Measurements from ENCODE around the gene VPS37D.
"Not testable (repeated sequence)": the region's sequence is repeated elsewhere in the genome, so short reads cannot be mapped to it uniquely, and the experiment has no call there.

VPS37D gene

GRCh38 chr7:73667344-73668102, at the start of gene VPS37D:
Gene VPS37D (plus strand): TSS chr7:73667831. CDS start chr7:73667959, 128 bp downstream.
- DNase-seq (ENCODE audit: low read depth), result peak; percentile 89

GRCh38 chr7:73618538-73618937, 49.1 kb upstream of the VPS37D start:
- DNase-seq (ENCODE audit: low read depth), result no peak

GRCh38 chr7:73619394-73619793, 48.2 kb upstream of the VPS37D start:
- DNase-seq (ENCODE audit: low read depth), result not testable (repeated sequence)

GRCh38 chr7:73621168-73622063, 46.2 kb upstream of the VPS37D start:
- DNase-seq (ENCODE audit: low read depth), result no peak

- DNase-seq (ENCODE audit: low read depth), result no peak
Measured at GRCh38 chr7:73622527-73622908, 45.1 kb upstream of the VPS37D start.

- DNase-seq (ENCODE audit: low read depth), result no peak
Measured at GRCh38 chr7:73622909-73623797, 44.5 kb upstream of the VPS37D start.

GRCh38 chr7:73623798-73624668, 43.6 kb upstream of the VPS37D start, which contains the start of gene MLXIPL:
Gene MLXIPL (minus strand): TSS chr7:73624522. CDS start chr7:73624492, 30 bp downstream.
- DNase-seq (ENCODE audit: low read depth), result peak; percentile 20

- DNase-seq (ENCODE audit: low read depth), result no peak
Measured at GRCh38 chr7:73624669-73625001, 43.0 kb upstream of the VPS37D start.

- no peak for DNase-seq (ENCODE audit: low read depth)
Measured at GRCh38 chr7:73625276-73625675, 42.4 kb upstream of the VPS37D start.

GRCh38 chr7:73626814-73627213, 40.8 kb upstream of the VPS37D start:
- no peak for DNase-seq (ENCODE audit: low read depth)

GRCh38 chr7:73628504-73628903, 39.1 kb upstream of the VPS37D start:
- DNase-seq (ENCODE audit: low read depth), result no peak

GRCh38 chr7:73631558-73631957, 36.1 kb upstream of the VPS37D start:
- DNase-seq (ENCODE audit: low read depth), result no peak

GRCh38 chr7:73633323-73633722, 34.3 kb upstream of the VPS37D start:
- no peak for DNase-seq (ENCODE audit: low read depth)

GRCh38 chr7:73633844-73634243, 33.8 kb upstream of the VPS37D start:
- DNase-seq (ENCODE audit: low read depth), result no peak

- no peak for DNase-seq (ENCODE audit: low read depth)
Measured at GRCh38 chr7:73635428-73636200, 32.0 kb upstream of the VPS37D start.

GRCh38 chr7:73638911-73639310, 28.7 kb upstream of the VPS37D start:
- no peak for DNase-seq (ENCODE audit: low read depth)

GRCh38 chr7:73642834-73643233, 24.8 kb upstream of the VPS37D start:
- no peak for DNase-seq (ENCODE audit: low read depth)

- DNase-seq (ENCODE audit: low read depth), result no peak
Measured at GRCh38 chr7:73644688-73645286, 22.8 kb upstream of the VPS37D start.

GRCh38 chr7:73645643-73646174, 21.9 kb upstream of the VPS37D start:
- no peak for DNase-seq (ENCODE audit: low read depth)
